Measurements from ENCODE around the gene NAT8L.
"Not testable (repeated sequence)": the region's sequence is repeated elsewhere in the genome, so short reads cannot be mapped to it uniquely, and the experiment has no call there.

The NAT8L gene

GRCh38 chr4:2059046-2059725 lies at the start of gene NAT8L:
Gene NAT8L, plus strand, starts transcription at chr4:2059327. Its CDS starts 185 bp downstream, at chr4:2059512.
- DNase-seq (ENCODE audit: insufficient read length, low spot score) (no peak), FAIRE-seq (no peak)

GRCh38 chr4:2009651-2010233 lies 49.4 kb upstream of the NAT8L start:
- FAIRE-seq (peak; percentile 26), DNase-seq (ENCODE audit: insufficient read length, low spot score) (no peak)

- DNase-seq (ENCODE audit: insufficient read length, low spot score) (no peak), FAIRE-seq (no peak)
Measured at GRCh38 chr4:2011583-2011982, 47.5 kb upstream of the NAT8L start.

- FAIRE-seq (no peak), DNase-seq (ENCODE audit: insufficient read length, low spot score) (no peak)
Measured at GRCh38 chr4:2015008-2015407, 44.1 kb upstream of the NAT8L start.

GRCh38 chr4:2021358-2022018 lies 37.6 kb upstream of the NAT8L start:
- DNase-seq (ENCODE audit: insufficient read length, low spot score); FAIRE-seq: not testable (repeated sequence)

GRCh38 chr4:2024683-2025082 lies 34.4 kb upstream of the NAT8L start:
- FAIRE-seq (no peak), DNase-seq (ENCODE audit: insufficient read length, low spot score) (no peak)

GRCh38 chr4:2025817-2026216 lies 33.3 kb upstream of the NAT8L start:
- DNase-seq (ENCODE audit: insufficient read length, low spot score), result no peak
- FAIRE-seq, result no peak

- not testable (repeated sequence) for DNase-seq (ENCODE audit: insufficient read length, low spot score)
Measured at GRCh38 chr4:2027120-2027519, 32.0 kb upstream of the NAT8L start.

GRCh38 chr4:2031161-2031560 lies 28.0 kb upstream of the NAT8L start:
- FAIRE-seq; DNase-seq (ENCODE audit: insufficient read length, low spot score): not testable (repeated sequence)

More at GRCh38 chr4:2027120-2027519, 32.0 kb upstream of the NAT8L start:
- FAIRE-seq, result not testable (repeated sequence)

- no peak for FAIRE-seq
- DNase-seq (ENCODE audit: insufficient read length, low spot score), result no peak
Measured at GRCh38 chr4:2036327-2036726, 22.8 kb upstream of the NAT8L start.

GRCh38 chr4:2036866-2037265 lies 22.3 kb upstream of the NAT8L start:
- FAIRE-seq (no peak), DNase-seq (ENCODE audit: insufficient read length, low spot score) (no peak)

- DNase-seq (ENCODE audit: insufficient read length, low spot score) (no peak), FAIRE-seq (no peak)
Measured at GRCh38 chr4:2040391-2041238, 18.5 kb upstream of the NAT8L start.

GRCh38 chr4:2041239-2042130 lies 17.6 kb upstream of the NAT8L start:
- DNase-seq (ENCODE audit: insufficient read length, low spot score), result peak; percentile 96

GRCh38 chr4:2042204-2042946 lies 16.8 kb upstream of the NAT8L start:
- DNase-seq (ENCODE audit: insufficient read length, low spot score), result no peak
- no peak for FAIRE-seq

More at GRCh38 chr4:2041239-2042130, 17.6 kb upstream of the NAT8L start:
- FAIRE-seq, result peak; percentile 35

GRCh38 chr4:2042947-2043395 lies 16.2 kb upstream of the NAT8L start:
- FAIRE-seq (no peak), DNase-seq (ENCODE audit: insufficient read length, low spot score) (no peak)

- no peak for FAIRE-seq
Measured at GRCh38 chr4:2043396-2044118, 15.6 kb upstream of the NAT8L start.

GRCh38 chr4:2044119-2044485 lies 15.0 kb upstream of the NAT8L start:
- FAIRE-seq, result no peak
- no peak for DNase-seq (ENCODE audit: insufficient read length, low spot score)

More at GRCh38 chr4:2043396-2044118, 15.6 kb upstream of the NAT8L start:
- no peak for DNase-seq (ENCODE audit: insufficient read length, low spot score)

All from GM19239 (cell line).